H1 (cell line): Measurements from ENCODE around the gene KRT6C. TPM values are rescaled to one million over a fixed set of nuclear protein-coding genes. Genes with fewer than 3 reads are reported as not detected.

Source experiments
- CTCF ChIA-PET: fragments of 300-600 bp; sonication (Branson Sonifier 250); formaldehyde crosslinking; loops from one replicate; lab custom pipeline; 2021; ENCODE audit not compliant: partially characterized antibody; lab: Charles Lee
- POLR2A ChIA-PET: fragments of 300-600 bp; sonication (Branson Sonifier 250); formaldehyde crosslinking; loops from one replicate; lab custom pipeline; 2021; ENCODE audit warnings: inconsistent platforms; ENCODE audit not compliant: partially characterized antibody; lab: Charles Lee
- DNase-seq, 2 experiments: peaks; one replicate each; pipeline versions ENCODE4 v3.0.0 to v3.0.0-alpha.2; 2010 to 2022; ENCODE audit warnings: low spot score in 2 of 2, low read depth in 1 of 2, mixed read lengths in 1 of 2
- FAIRE-seq: peaks from 2 replicates; lab custom pipeline; 2011; peaks lifted over from hg19 to GRCh38; lab: Jason Lieb, UNC
- H2AFZ ChIP-seq: 2 replicates; pipeline ENCODE4 v1.8.1; 2012; ENCODE audit warnings: low read length, inconsistent platforms
- H2AK5ac ChIP-seq: 2 replicates; pipeline ENCODE4 v1.6.1; 2013; ENCODE audit warnings: low read depth, low read length
- H2BK120ac ChIP-seq: replicated peaks from 2 replicates; pipeline ENCODE3; 2013; ENCODE audit warnings: low read depth, low read length, inconsistent platforms
- H2BK12ac ChIP-seq: 2 replicates; pipeline ENCODE4 v1.6.1; 2013; ENCODE audit warnings: low read depth, low read length
- H2BK15ac ChIP-seq: 2 replicates; pipeline ENCODE4 v1.6.1; 2013; ENCODE audit warnings: low read length
- H2BK20ac ChIP-seq: 2 replicates; pipeline ENCODE4 v1.6.1; 2013; ENCODE audit warnings: low read length
- H2BK5ac ChIP-seq: 2 replicates; pipeline ENCODE4 v1.6.1; 2013; ENCODE audit warnings: low read depth, low read length
- H3K14ac ChIP-seq: 2 replicates; pipeline ENCODE4 v1.6.1; 2013; ENCODE audit warnings: inconsistent platforms; ENCODE audit not compliant: insufficient read length
- H3K18ac ChIP-seq: 2 replicates; pipeline ENCODE4 v1.6.1; 2013; ENCODE audit warnings: low read length; ENCODE audit errors: extremely low read depth
- H3K23ac ChIP-seq: 2 replicates; pipeline ENCODE4 v1.6.1; 2013; ENCODE audit warnings: inconsistent platforms; ENCODE audit not compliant: insufficient read length
- H3K23me2 ChIP-seq: 2 replicates; pipeline ENCODE4 v1.6.1; 2013; ENCODE audit warnings: low read depth, low read length
- H3K27ac ChIP-seq: 2 replicates; pipeline ENCODE4 v1.6.1; 2011; ENCODE audit warnings: low read depth, low read length, inconsistent platforms
- H3K27me3 ChIP-seq, 4 experiments: replicated peaks in 1 of 4; 1 replicate in 1 of 4; 2 replicates in 3 of 4; pipeline versions ENCODE4 v1.6.1 to v1.8.1; 2011 to 2013; ENCODE audit warnings: low read length in 3 of 4, mild to moderate bottlenecking in 3 of 4, inconsistent platforms in 2 of 4, mixed read lengths in 2 of 4, moderate library complexity in 1 of 4; ENCODE audit not compliant: control insufficient read depth in 3 of 4, insufficient read depth in 3 of 4; ENCODE audit errors: extremely low read depth in 1 of 4
- H3K36me3 ChIP-seq, 4 experiments: 2 replicates each; pipeline versions ENCODE4 v1.6.1 to v1.8.1; 2011 to 2013; ENCODE audit warnings: mild to moderate bottlenecking in 4 of 4, low read length in 3 of 4, moderate library complexity in 2 of 4, control low read depth in 1 of 4, inconsistent platforms in 1 of 4; ENCODE audit not compliant: insufficient read depth in 4 of 4, control insufficient read depth in 2 of 4
- H3K4ac ChIP-seq: replicated peaks from 2 replicates; pipeline ENCODE3; 2013; ENCODE audit warnings: low read length, low read depth, mixed read lengths, inconsistent platforms; ENCODE audit not compliant: insufficient read length
- H3K4me1 ChIP-seq, 4 experiments: replicated peaks in 1 of 4; 1 replicate in 1 of 4; 2 replicates in 3 of 4; pipeline versions ENCODE4 v1.6.1 to v1.8.1; 2011 to 2013; ENCODE audit warnings: low read length in 3 of 4, inconsistent platforms in 2 of 4, mixed read lengths in 1 of 4; ENCODE audit not compliant: insufficient read depth in 4 of 4, control insufficient read depth in 3 of 4
- H3K4me2 ChIP-seq, 2 experiments: 2 replicates each; pipeline versions ENCODE4 v1.6.1 to v1.8.1; 2011 to 2013; ENCODE audit warnings: low read depth in 2 of 2, low read length in 2 of 2, control low read depth in 1 of 2, inconsistent platforms in 1 of 2, mild to moderate bottlenecking in 1 of 2; ENCODE audit not compliant: insufficient read depth in 1 of 2
- H3K4me3 ChIP-seq, 4 experiments: fragments of 200-600, 300-600 bp in 1 of 4; sonication (generic), shearing (Covaris generic), sonication (Bioruptor Twin) in 1 of 4; 2 replicates each; pipeline versions ENCODE4 v1.5.1 to v1.8.1; 2011 to 2016; ENCODE audit warnings: low read length in 4 of 4, low read depth in 3 of 4, control low read depth in 2 of 4, inconsistent platforms in 2 of 4, mild to moderate bottlenecking in 2 of 4, mixed read lengths in 1 of 4, moderate library complexity in 1 of 4; ENCODE audit not compliant: insufficient read depth in 2 of 4; ENCODE audit errors: extremely low read depth in 1 of 4
- H3K56ac ChIP-seq: replicated peaks from 2 replicates; pipeline ENCODE3; 2013; ENCODE audit warnings: low read depth, mild to moderate bottlenecking, mixed read lengths, low read length, inconsistent platforms; ENCODE audit not compliant: insufficient read length
- H3K79me1 ChIP-seq: 2 replicates; pipeline ENCODE4 v1.6.1; 2013; ENCODE audit warnings: low read depth, low read length, control low read depth
- H3K79me2 ChIP-seq, 2 experiments: 2 replicates each; pipeline versions ENCODE4 v1.6.1 to v1.8.1; 2012 to 2013; ENCODE audit warnings: low read length in 2 of 2, mild to moderate bottlenecking in 2 of 2, inconsistent platforms in 1 of 2; ENCODE audit not compliant: insufficient read depth in 2 of 2, control insufficient read depth in 1 of 2
- H3K9ac ChIP-seq, 4 experiments: replicated peaks in 1 of 4; 1 replicate in 1 of 4; 2 replicates in 3 of 4; pipeline versions ENCODE4 v1.6.1 to v1.8.1; 2011 to 2013; ENCODE audit warnings: low read depth in 3 of 4, low read length in 3 of 4, control low read depth in 2 of 4, mild to moderate bottlenecking in 2 of 4, moderate library complexity in 2 of 4, inconsistent platforms in 1 of 4; ENCODE audit errors: extremely low read depth in 1 of 4
- H3K9me3 ChIP-seq, 2 experiments: 2 replicates each; pipeline versions ENCODE4 v1.6.1 to v1.8.1; 2012 to 2013; ENCODE audit warnings: mild to moderate bottlenecking in 2 of 2, moderate library complexity in 2 of 2, control low read depth in 1 of 2, inconsistent platforms in 1 of 2, low read depth in 1 of 2, low read length in 1 of 2, mixed read lengths in 1 of 2; ENCODE audit not compliant: insufficient read depth in 2 of 2
- H4K20me1 ChIP-seq, 2 experiments: replicated peaks in 1 of 2; 2 replicates each; pipeline versions ENCODE3 to v1.8.1; 2011 to 2013; ENCODE audit warnings: inconsistent platforms in 2 of 2, low read length in 2 of 2, mild to moderate bottlenecking in 1 of 2; ENCODE audit not compliant: insufficient read depth in 2 of 2, control insufficient read depth in 1 of 2
- H4K5ac ChIP-seq: 2 replicates; pipeline ENCODE4 v1.6.1; 2013; ENCODE audit warnings: low read length, low read depth, mixed read lengths, inconsistent platforms; ENCODE audit not compliant: insufficient read length
- H4K8ac ChIP-seq: 2 replicates; pipeline ENCODE4 v1.8.0; 2013; ENCODE audit warnings: mild to moderate bottlenecking, moderate library complexity, low read length, inconsistent platforms; ENCODE audit not compliant: insufficient read depth; ENCODE audit errors: extremely low read depth
- H4K91ac ChIP-seq: replicated peaks from 2 replicates; pipeline ENCODE3; 2013; ENCODE audit warnings: low read length, mixed read lengths, inconsistent platforms; ENCODE audit not compliant: insufficient read length
- BACH1 ChIP-seq: IDR thresholded peaks from 2 replicates; pipeline ENCODE4 v1.6.1; 2012; ENCODE audit warnings: low read length, improper control_type of control experiment
- CBX5 ChIP-seq: fragments of 300-800, 300-1000 bp; sonication (generic); IDR thresholded peaks from 2 replicates; pipeline ENCODE4 v1.7.1; 2016; ENCODE audit warnings: antibody characterized with exemption, low read length, low read depth
- CHD2 ChIP-seq: IDR thresholded peaks from 2 replicates; pipeline ENCODE4 v1.6.1; 2012; ENCODE audit warnings: low read length, improper control_type of control experiment
- CTBP2 ChIP-seq: IDR thresholded peaks from 2 replicates; pipeline ENCODE4 v1.7.0; 2011; ENCODE audit warnings: borderline replicate concordance, mild to moderate bottlenecking, moderate library complexity, mixed read lengths, low read length; ENCODE audit not compliant: insufficient read depth, insufficient read length
- EP300 ChIP-seq, 2 experiments: IDR thresholded peaks; 1 replicate in 1 of 2; 2 replicates in 1 of 2; pipeline ENCODE4 v1.6.1; 2011 to 2012; ENCODE audit warnings: low read depth in 2 of 2, low read length in 2 of 2, mild to moderate bottlenecking in 2 of 2, borderline replicate concordance in 1 of 2, inconsistent platforms in 1 of 2, moderate library complexity in 1 of 2
- KDM1A ChIP-seq: fragments of 200-600, 300-600 bp; sonication (generic); IDR thresholded peaks from 2 replicates; pipeline ENCODE4 v1.7.1; 2016; ENCODE audit warnings: mild to moderate bottlenecking, low read length, borderline replicate concordance
- POU5F1 ChIP-seq: IDR thresholded peaks from 2 replicates; pipeline ENCODE4 v1.6.1; 2011; ENCODE audit warnings: low read depth, mild to moderate bottlenecking, low read length, moderate library complexity
- RBBP5 ChIP-seq: IDR thresholded peaks from 2 replicates; pipeline ENCODE4 v1.7.1; 2012; ENCODE audit warnings: low read depth, mild to moderate bottlenecking, inconsistent platforms, low read length, moderate library complexity, borderline replicate concordance
- RFX5 ChIP-seq: IDR thresholded peaks from 2 replicates; pipeline ENCODE4 v1.6.1; 2011; ENCODE audit warnings: low read depth, low read length, improper control_type of control experiment, borderline replicate concordance
- WGBS, 2 experiments: shearing (Covaris generic) in 1 of 2; methylation state at CpG; one replicate each; pipeline versions ENCODE4 v1.1.6 to v1.1.7; 2013 to 2015; ENCODE audit warnings: low lambda C conversion rate in 2 of 2, mixed read lengths in 2 of 2, inconsistent platforms in 1 of 2, low coverage in 1 of 2, missing lambda C conversion rate in 1 of 2; ENCODE audit not compliant: insufficient replicate concordance in 2 of 2, insufficient coverage in 1 of 2, insufficient read length in 1 of 2; ENCODE audit errors: extremely low coverage in 1 of 2, missing lambda C conversion rate in 1 of 2; 5-methylcytosine and 5-hydroxymethylcytosine counted together
- polyA plus RNA-seq, 7 experiments: library from polyadenylated mRNA; depleted of rRNA in 3 of 7; stranded (reverse) in 5 of 7; unstranded in 2 of 7; fragments of >200 nt in 5 of 7; fragments of 200-250 nt in 2 of 7; gene quantifications; 1 replicate in 5 of 7; 2 replicates in 1 of 7; 4 replicates in 1 of 7; pipeline versions ENCODE4 v1.2.1 to v1.2.3, GENCODE V29; 2011 to 2013; ENCODE audit warnings: missing spikeins in 2 of 7, mixed read lengths in 2 of 7
- total RNA-seq: library from RNA; stranded (reverse); fragmentation: NEBNext Ultra II Directional; extraction: Animal tissue kit (Norgen Biotek cat#: 25700); gene quantifications from 2 replicates; pipeline ENCODE4 v1.2.1, GENCODE V29; 2021
- TF ChIP-seq, protein P1 (sequence below): IDR thresholded peaks from 2 replicates; pipeline ENCODE4 v1.6.1; 2012; ENCODE audit warnings: low read length, inconsistent platforms
- TF ChIP-seq, protein P2 (sequence below): IDR thresholded peaks from 2 replicates; pipeline ENCODE4 v1.6.1; 2012; ENCODE audit warnings: inconsistent platforms

KRT6C gene
- total and polyA plus RNA-seq, 2 of the 8 experiments (the other 6 are each of a cell fraction or from before 2014, with no cell fraction given), result not detected

DNA sequence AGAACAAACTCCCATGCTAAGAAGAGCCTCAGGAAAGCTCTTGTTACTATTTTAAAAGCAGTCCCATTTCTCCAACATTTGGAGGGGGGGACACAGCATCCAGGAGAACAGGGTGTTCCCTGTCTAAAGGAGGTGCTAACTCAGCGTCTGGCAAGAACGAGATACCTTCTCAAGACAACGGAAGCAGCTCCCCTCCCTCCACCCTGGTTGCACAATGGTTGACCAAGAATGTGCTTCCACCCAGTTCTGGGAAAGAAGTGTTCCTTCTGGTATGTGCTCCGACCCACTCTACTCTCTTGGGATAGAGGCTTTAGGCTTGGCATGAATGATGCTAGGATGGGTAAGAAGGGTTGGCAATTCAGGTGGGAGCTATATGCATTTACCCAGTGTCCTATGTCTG, 20.9 kb upstream of the KRT6C start:
- H2AFZ ChIP-seq, result no peak overlapping the region
- ChIA-PET POLR2A (no interaction called here), CTCF (interaction anchor here (0.5 to 4.6 kb wide), 11 partner anchors 12 to 390 kb away, joined by 3 to 29 read pairs (median 3); no protein-coding TSS in a partner anchor)
- no peaks in the 10 kb centered on the region for H3K9me3 ChIP-seq
- H4K20me1 ChIP-seq, result no peaks in the 10 kb centered on the region
- no peak overlapping the region for H3K27ac ChIP-seq
- H2BK12ac ChIP-seq, result no peak overlapping the region
- no peak overlapping the region for H3K56ac ChIP-seq
- no peak overlapping the region for H3K4me3 ChIP-seq
- H3K4me1 ChIP-seq, result peaks cover 5 to 10% (median 8%) of the 10 kb centered on the region in 4 experiments; a peak in 6 of 7 replicates
- H4K91ac ChIP-seq, result no peak overlapping the region
- H3K27me3 ChIP-seq, result no peaks in the 10 kb centered on the region; a peak in 1 of 7 replicates
- H3K79me1 ChIP-seq, result no peaks in the 10 kb centered on the region
- WGBS, 2 experiments, result 89% methylated on average over 4 of the region's 4 CpGs; no CpG with 5 or more reads in 1 of the 2 experiments
- FAIRE-seq (no peak), DNase-seq (no peak)
- no peak overlapping the region for H2AK5ac ChIP-seq
- H3K4me2 ChIP-seq, result no peak overlapping the region
- H3K79me2 ChIP-seq, result no peaks in the 10 kb centered on the region
- H2BK20ac ChIP-seq, result no peak overlapping the region
- no peak overlapping the region for H2BK5ac ChIP-seq
- H3K9ac ChIP-seq, result no peak overlapping the region
- no peaks in the 10 kb centered on the region for H3K36me3 ChIP-seq
- H3K4ac ChIP-seq, result no peak overlapping the region
- no peaks in the 10 kb centered on the region; the same call in 1 of the 2 replicates for H3K23me2 ChIP-seq
- H3K14ac ChIP-seq, result no peak overlapping the region
- H2BK15ac ChIP-seq, result no peak overlapping the region
- H4K8ac ChIP-seq, result no peak overlapping the region
- H3K23ac ChIP-seq, result no peak overlapping the region
- H4K5ac ChIP-seq, result no peak overlapping the region
- no peak overlapping the region for H2BK120ac ChIP-seq
- no peak overlapping the region for H3K18ac ChIP-seq
- TF ChIP-seq CTBP2, result no peak
- TF ChIP-seq, protein P1, sequence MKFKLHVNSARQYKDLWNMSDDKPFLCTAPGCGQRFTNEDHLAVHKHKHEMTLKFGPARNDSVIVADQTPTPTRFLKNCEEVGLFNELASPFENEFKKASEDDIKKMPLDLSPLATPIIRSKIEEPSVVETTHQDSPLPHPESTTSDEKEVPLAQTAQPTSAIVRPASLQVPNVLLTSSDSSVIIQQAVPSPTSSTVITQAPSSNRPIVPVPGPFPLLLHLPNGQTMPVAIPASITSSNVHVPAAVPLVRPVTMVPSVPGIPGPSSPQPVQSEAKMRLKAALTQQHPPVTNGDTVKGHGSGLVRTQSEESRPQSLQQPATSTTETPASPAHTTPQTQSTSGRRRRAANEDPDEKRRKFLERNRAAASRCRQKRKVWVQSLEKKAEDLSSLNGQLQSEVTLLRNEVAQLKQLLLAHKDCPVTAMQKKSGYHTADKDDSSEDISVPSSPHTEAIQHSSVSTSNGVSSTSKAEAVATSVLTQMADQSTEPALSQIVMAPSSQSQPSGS, result no peak
- no peak for TF ChIP-seq POU5F1
- TF ChIP-seq EP300 (IDR thresholded peaks at IDR 0.05; ENCODE audit: borderline replicate concordance in 1 of 2, low read depth in 2 of 2, low read length in 2 of 2), result no peak
- TF ChIP-seq CBX5, result no peak
- no peak for TF ChIP-seq KDM1A
- TF ChIP-seq RBBP5, result no peak
- no peak for TF ChIP-seq RFX5
- TF ChIP-seq, protein P2, sequence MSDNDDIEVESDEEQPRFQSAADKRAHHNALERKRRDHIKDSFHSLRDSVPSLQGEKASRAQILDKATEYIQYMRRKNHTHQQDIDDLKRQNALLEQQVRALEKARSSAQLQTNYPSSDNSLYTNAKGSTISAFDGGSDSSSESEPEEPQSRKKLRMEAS, result no peak
- no peak for TF ChIP-seq BACH1
- TF ChIP-seq CHD2, result no peak
